Regular cardiac myocyte (primary cell): Measurements from ENCODE around the gene ZNF208. TPM values are rescaled to one million over a fixed set of nuclear protein-coding genes. Genes with fewer than 3 reads are reported as not detected.

Source experiments
- total RNA-seq: library from RNA; depleted of rRNA; stranded (reverse); fragments of >200 nt; gene quantifications from 2 replicates; pipeline ENCODE4 v1.2.3, GENCODE V29; 2014

ZNF208 gene
- total RNA-seq, result under 0.01 and 1.4 TPM in 2 replicates

GRCh38 chr19:22010437-22011143 is at the start of gene ZNF208:
Gene ZNF208, minus strand, starts transcription at chr19:22010943. Its CDS starts 149 bp downstream, at chr19:22010794.

Other genes starting within 250 kb of the ZNF208 start
- 2.5 and 5.2 TPM in 2 replicates for gene ZNF100, start 243.4 kb downstream of the ZNF208 start, total RNA-seq
- 4.8 and 5.6 TPM in 2 replicates for gene ZNF43, start 174.8 kb downstream of the ZNF208 start, total RNA-seq
- 0.28 and 2.3 TPM in 2 replicates for gene ZNF257, start 41.5 kb upstream of the ZNF208 start, total RNA-seq
- gene ZNF676, start 186.0 kb upstream of the ZNF208 start, total RNA-seq, result 0.38 and 0.85 TPM in 2 replicates